Right atrium auricular region (tissue), 2 donors: ENCODE results near the gene ARID5B. TPM values are rescaled to one million over a fixed set of nuclear protein-coding genes. Genes with fewer than 3 reads are reported as not detected.
A peak's percentile ranks its signal among the peaks of the same experiment; 100 is the strongest.

ENCODE experiments used
- DNase-seq: peaks from one replicate; pipeline ENCODE4 v3.0.0-alpha.2; 2019; ENCODE audit warnings: low spot score
- H3K27ac ChIP-seq, 2 donors: fragments of 200-600 bp; sonication (generic); 1 replicate in 1 of 2; 2 replicates in 1 of 2; pipeline ENCODE4 v1.5.1; 2016 to 2019
- H3K27me3 ChIP-seq, 2 donors: fragments of 200-600 bp; sonication (generic); one replicate each; pipeline versions ENCODE4 v1.5.1 to v1.6.0; 2017 to 2019
- H3K36me3 ChIP-seq: fragments of 200-600 bp; sonication (generic); one replicate; pipeline ENCODE4 v1.5.1; 2016
- H3K4me1 ChIP-seq, 2 donors: fragments of 200-600 bp; sonication (generic); one replicate each; pipeline versions ENCODE4 v1.5.1 to v1.6.0; 2017 to 2019
- H3K4me3 ChIP-seq, 2 donors: fragments of 200-600 bp; sonication (generic); 1 replicate in 1 of 2; 2 replicates in 1 of 2; pipeline ENCODE4 v1.5.1; 2017 to 2019; ENCODE audit warnings: mild to moderate bottlenecking in 1 of 2, moderate library complexity in 1 of 2
- H3K9me3 ChIP-seq, 2 donors: fragments of 200-600 bp; sonication (generic); one replicate each; pipeline ENCODE4 v1.5.1; 2019
- total RNA-seq, 2 donors: library from RNA; depleted of rRNA; stranded (reverse); fragments of >200 nt; gene quantifications; one replicate each; pipeline ENCODE4 v1.1.0, GENCODE V29; 2016
- TF ChIP-seq, protein P1 (sequence below), 2 donors: fragments of 200-600 bp; sonication (generic); IDR thresholded peaks; one replicate each; pipeline ENCODE4 v1.5.1; 2019; ENCODE audit warnings: antibody characterized with exemption in 2 of 2

ARID5B gene
- total RNA-seq, 2 donors from 2014 or later, result 37.9 to 53.4 TPM

DNA sequence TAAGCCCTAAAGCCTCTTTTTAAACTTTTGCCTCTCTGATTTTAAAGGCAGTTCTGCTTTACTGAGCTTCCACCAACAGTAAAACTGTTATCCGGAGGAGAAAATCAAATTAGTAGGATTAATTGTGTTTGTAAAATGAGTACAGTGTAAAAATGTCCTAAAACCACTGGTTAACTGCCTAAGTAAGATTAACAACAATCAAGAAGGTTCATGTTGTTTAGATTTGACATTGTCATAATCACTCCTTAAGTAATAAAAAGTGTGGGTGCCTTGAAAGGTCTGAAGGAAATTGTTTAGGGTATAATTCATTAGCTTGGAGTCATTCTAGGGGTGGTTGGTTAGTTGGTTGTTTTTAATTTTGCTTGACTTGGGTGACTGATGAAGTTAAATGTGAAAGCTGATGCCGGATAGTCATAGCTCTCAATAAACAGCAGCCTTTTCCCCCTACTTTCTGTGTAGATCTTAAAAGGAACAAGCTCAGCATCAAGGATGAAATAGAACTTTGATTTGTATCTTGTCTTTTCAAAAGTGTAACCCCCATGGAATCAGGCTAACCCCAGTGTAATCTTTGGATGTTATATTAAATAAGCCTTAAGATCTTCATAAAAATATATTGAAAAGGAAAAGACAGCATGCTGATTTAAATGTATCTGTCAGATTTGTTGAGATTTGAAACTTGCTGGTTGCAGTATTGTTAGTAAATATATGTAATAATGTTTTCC is 148.3 kb downstream of the ARID5B start:
- peaks cover 30% of the 10 kb centered on the region for H3K36me3 ChIP-seq
- H3K4me1 ChIP-seq, result peaks cover 0 to 77% of the 10 kb centered on the region in 2 donors
- DNase-seq, result no peak
- H3K27me3 ChIP-seq, result no peaks in the 10 kb centered on the region
- H3K27ac ChIP-seq, result peak overlapping the region; percentile 97 to 98
- TF ChIP-seq, protein P1, sequence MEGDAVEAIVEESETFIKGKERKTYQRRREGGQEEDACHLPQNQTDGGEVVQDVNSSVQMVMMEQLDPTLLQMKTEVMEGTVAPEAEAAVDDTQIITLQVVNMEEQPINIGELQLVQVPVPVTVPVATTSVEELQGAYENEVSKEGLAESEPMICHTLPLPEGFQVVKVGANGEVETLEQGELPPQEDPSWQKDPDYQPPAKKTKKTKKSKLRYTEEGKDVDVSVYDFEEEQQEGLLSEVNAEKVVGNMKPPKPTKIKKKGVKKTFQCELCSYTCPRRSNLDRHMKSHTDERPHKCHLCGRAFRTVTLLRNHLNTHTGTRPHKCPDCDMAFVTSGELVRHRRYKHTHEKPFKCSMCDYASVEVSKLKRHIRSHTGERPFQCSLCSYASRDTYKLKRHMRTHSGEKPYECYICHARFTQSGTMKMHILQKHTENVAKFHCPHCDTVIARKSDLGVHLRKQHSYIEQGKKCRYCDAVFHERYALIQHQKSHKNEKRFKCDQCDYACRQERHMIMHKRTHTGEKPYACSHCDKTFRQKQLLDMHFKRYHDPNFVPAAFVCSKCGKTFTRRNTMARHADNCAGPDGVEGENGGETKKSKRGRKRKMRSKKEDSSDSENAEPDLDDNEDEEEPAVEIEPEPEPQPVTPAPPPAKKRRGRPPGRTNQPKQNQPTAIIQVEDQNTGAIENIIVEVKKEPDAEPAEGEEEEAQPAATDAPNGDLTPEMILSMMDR (IDR thresholded peaks at IDR 0.05), result no peak
- no peaks in the 10 kb centered on the region for H3K9me3 ChIP-seq
- peak overlapping the region; percentile 62 to 82 for H3K4me3 ChIP-seq

DNA sequence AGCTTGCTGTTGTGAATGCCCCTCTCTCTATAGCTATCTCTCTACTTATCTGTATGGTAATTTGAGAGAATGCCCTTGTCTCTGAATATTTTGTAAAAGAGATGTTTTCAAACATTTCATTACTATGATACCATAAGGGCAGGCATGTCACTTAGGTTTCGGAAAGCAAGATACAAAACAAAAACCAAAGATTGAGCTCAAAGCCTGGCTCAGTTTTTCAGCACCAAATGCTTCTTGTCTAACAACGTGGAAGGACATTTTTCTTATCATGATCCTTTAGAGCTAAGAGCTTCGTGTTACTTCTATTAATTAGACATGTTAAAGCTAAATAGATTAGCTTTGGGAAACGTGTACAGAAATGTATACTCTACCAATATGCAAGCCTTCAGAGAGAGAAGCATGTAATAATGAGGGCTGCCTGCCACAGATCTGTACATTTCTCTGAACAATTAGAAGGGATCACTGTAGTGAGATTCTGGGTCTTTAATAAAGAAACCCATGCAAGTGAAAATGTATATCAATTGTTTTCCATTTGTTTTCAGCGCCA is 148.9 kb downstream of the ARID5B start:
- H3K27me3 ChIP-seq, result no peaks in the 10 kb centered on the region
- peak overlapping the region; percentile 62 to 82 for H3K4me3 ChIP-seq
- H3K27ac ChIP-seq, result peak overlapping the region; percentile 97 to 98
- peaks cover 33% of the 10 kb centered on the region for H3K36me3 ChIP-seq
- no peak for DNase-seq
- TF ChIP-seq, protein P1 (IDR thresholded peaks at IDR 0.05), result no peak
- peaks cover 0 to 77% of the 10 kb centered on the region in 2 donors for H3K4me1 ChIP-seq
- no peaks in the 10 kb centered on the region for H3K9me3 ChIP-seq

DNA sequence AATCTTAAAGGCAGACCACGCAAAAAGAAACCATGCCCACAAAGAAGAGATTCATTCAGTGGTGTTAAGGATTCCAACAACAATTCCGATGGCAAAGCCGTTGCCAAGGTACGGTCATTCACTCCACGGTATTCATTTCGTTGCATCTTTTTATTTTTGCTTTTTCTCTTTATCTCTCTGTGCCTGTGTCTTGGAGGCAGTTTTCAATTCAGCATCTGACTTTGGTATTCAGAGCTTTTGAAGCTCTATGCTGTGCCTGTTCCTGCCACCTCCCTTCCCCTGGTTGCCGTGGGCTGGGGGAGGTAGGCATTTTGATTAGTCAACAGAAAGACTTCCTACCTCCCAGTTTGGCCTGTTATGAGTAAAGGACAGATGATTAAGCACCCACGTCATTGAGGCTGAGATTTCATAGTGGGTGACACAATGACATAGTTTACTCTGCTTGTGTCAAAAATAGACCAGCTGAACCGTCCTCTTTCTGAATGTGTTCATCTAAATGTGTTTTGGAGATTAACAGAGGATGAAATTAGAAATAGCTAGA is 149.5 kb downstream of the ARID5B start:
- Histone ChIP-seq H3K27me3 (no peaks in the 10 kb centered on the region), H3K27ac (peak overlapping the region; percentile 97 to 98), H3K36me3 (peaks cover 37% of the 10 kb centered on the region), H3K4me3 (peak overlapping the region; percentile 62 to 82), H3K4me1 (peaks cover 0 to 77% of the 10 kb centered on the region in 2 donors), H3K9me3 (no peaks in the 10 kb centered on the region)
- DNase-seq, result peak; percentile 91
- TF ChIP-seq, protein P1 (IDR thresholded peaks at IDR 0.05), result no peak

DNA sequence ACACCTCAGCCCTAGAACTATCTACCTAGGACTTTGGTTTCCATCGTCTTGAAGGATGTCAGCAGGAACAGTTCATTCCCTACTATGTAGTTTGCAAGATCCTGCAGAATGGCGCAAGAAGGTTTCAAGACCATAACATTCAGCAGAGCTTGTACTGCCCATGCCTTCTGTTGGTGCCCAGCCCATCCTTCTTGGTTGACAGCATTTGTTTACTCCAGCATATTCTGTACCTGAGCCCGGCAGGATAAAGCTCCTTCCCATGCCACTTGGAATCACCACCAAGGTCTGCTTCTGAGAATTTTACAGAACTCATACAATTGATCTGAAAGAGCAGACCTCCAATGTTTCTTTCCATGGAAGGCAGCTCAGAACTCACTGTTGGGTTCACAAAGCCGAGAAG is 150.8 kb downstream of the ARID5B start:
- no peaks in the 10 kb centered on the region for H3K9me3 ChIP-seq
- TF ChIP-seq, protein P1 (IDR thresholded peaks at IDR 0.05), result no peak
- peaks cover 37% of the 10 kb centered on the region for H3K36me3 ChIP-seq
- H3K4me3 ChIP-seq, result peak overlapping the region; percentile 30 to 62
- DNase-seq, result no peak
- no peaks in the 10 kb centered on the region for H3K27me3 ChIP-seq
- peak overlapping the region; percentile 97 to 98 for H3K27ac ChIP-seq
- H3K4me1 ChIP-seq, result peaks cover 0 to 76% of the 10 kb centered on the region in 2 donors

DNA sequence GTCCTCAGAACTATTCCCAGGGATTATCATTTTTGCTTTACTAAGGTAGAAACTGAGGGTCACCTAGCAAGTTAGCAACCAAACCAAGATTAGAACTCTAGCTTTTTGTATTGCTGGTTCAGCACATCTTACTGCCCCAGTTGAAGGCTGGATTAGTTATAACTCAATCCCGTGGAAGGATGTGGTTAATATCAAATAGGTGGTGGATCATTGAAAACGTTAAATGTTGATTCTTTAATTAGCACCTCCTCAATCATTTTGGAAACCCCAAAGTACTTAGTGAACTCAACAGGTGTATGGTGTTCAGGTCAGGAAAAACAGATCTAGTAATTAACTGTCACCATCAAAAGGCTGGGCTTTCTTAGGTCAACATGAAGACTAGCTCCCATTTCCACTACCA is 152.4 kb downstream of the ARID5B start:
- Histone ChIP-seq H3K4me1 (peaks cover 0 to 74% of the 10 kb centered on the region in 2 donors), H3K36me3 (peaks cover 50% of the 10 kb centered on the region)
- TF ChIP-seq, protein P1 (IDR thresholded peaks at IDR 0.05), result no peak

More for the DNA sequence above, 152.4 kb downstream of the ARID5B start:
- no peak for DNase-seq
- H3K27me3 ChIP-seq, result no peaks in the 10 kb centered on the region
- H3K27ac ChIP-seq, result peak overlapping the region; percentile 97 to 98
- no peaks in the 10 kb centered on the region for H3K9me3 ChIP-seq
- H3K4me3 ChIP-seq, result peak overlapping the region in 1 of 2 donors; percentile 16
